K562 (cell line): Measurements from ENCODE around the gene ECM2. TPM values are rescaled to one million over a fixed set of nuclear protein-coding genes. Genes with fewer than 3 reads are reported as not detected.

Source experiments
- ATAC-seq: fragments of 200-7000 bp; cut with Tn5 transposase; 3 replicates; pipeline ENCODE4 v1.9.1; 2020; ENCODE audit warnings: moderate library complexity
- BruUV-seq: library from RNA; stranded (reverse); fragments of 400-500 nt; replicated peaks from 2 replicates; lab custom pipeline; 2021; lab: Mats Ljungman, UMichigan
- CTCF ChIA-PET: fragments of 300-600 bp; formaldehyde crosslinking; extraction: SDS; loops from one replicate; lab custom pipeline; 2021; ENCODE audit warnings: low intra/inter-chr PET ratio; lab: Yijun Ruan, JAX
- POLR2A ChIA-PET: fragments of 300-600, 350-650 bp; sonication (Branson Sonifier 250); formaldehyde crosslinking; extraction: SDS; loops from one replicate; lab custom pipeline; 2021; ENCODE audit warnings: antibody characterized with exemption, inconsistent platforms; lab: Yijun Ruan, JAX
- DNase-seq, 4 experiments: peaks; one replicate each; pipeline versions ENCODE4 v3.0.0 to v3.0.0-alpha.2; 2011 to 2018; ENCODE audit warnings: low spot score in 3 of 4, mixed read lengths in 3 of 4; ENCODE audit errors: extremely low read depth in 1 of 4
- FAIRE-seq: peaks from 2 replicates; lab custom pipeline; 2011; peaks lifted over from hg19 to GRCh38; lab: Jason Lieb, UNC
- H2AFZ ChIP-seq: 2 replicates; pipeline ENCODE4 v1.6.0; 2011; ENCODE audit warnings: low read depth, low read length, control low read depth, inconsistent platforms
- H3K27ac ChIP-seq: fragments of 200-600 bp; 3 replicates; pipeline ENCODE4 v1.8.0; 2011; ENCODE audit warnings: low read depth, mild to moderate bottlenecking, control low read depth, inconsistent platforms, low read length, moderate library complexity, mixed read lengths; ENCODE audit errors: extremely low read depth
- H3K27me3 ChIP-seq, 2 experiments: fragments of 300-600 bp in 1 of 2; 2 replicates in 1 of 2; 3 replicates in 1 of 2; pipeline versions ENCODE4 v1.6.0 to v1.8.0; 2011; ENCODE audit warnings: inconsistent platforms in 2 of 2, low read length in 2 of 2, mild to moderate bottlenecking in 1 of 2, mixed read lengths in 1 of 2, moderate library complexity in 1 of 2; ENCODE audit not compliant: control insufficient read depth in 2 of 2, insufficient read depth in 2 of 2
- H3K36me3 ChIP-seq: fragments of 300-600 bp; 3 replicates; pipeline ENCODE4 v1.8.0; 2011; ENCODE audit warnings: mild to moderate bottlenecking, low read length, inconsistent platforms; ENCODE audit not compliant: control insufficient read depth, insufficient read depth
- H3K4me1 ChIP-seq, 2 experiments: fragments of 200-600 bp in 1 of 2; replicated peaks in 1 of 2; 2 replicates in 1 of 2; 3 replicates in 1 of 2; pipeline versions ENCODE4 v1.5.1 to v1.8.0; 2011; ENCODE audit warnings: inconsistent platforms in 2 of 2, low read length in 2 of 2, mild to moderate bottlenecking in 1 of 2, mixed read lengths in 1 of 2, moderate library complexity in 1 of 2; ENCODE audit not compliant: control insufficient read depth in 2 of 2, insufficient read depth in 2 of 2
- H3K4me2 ChIP-seq: 2 replicates; pipeline ENCODE4 v1.6.1; 2011; ENCODE audit warnings: low read length, control low read depth, inconsistent platforms, mixed read lengths; ENCODE audit not compliant: insufficient read depth
- H3K4me3 ChIP-seq: fragments of 200-600 bp; sonication (generic), shearing (Covaris generic); 2 replicates; pipeline ENCODE4 v1.5.1; 2016; ENCODE audit warnings: control low read depth, inconsistent platforms
- H3K79me2 ChIP-seq: fragments of 200-600 bp; 3 replicates; pipeline ENCODE4 v1.8.0; 2011; ENCODE audit warnings: low read length, inconsistent platforms; ENCODE audit not compliant: control insufficient read depth, insufficient read depth
- H3K9ac ChIP-seq, 2 experiments: 2 replicates each; pipeline versions ENCODE4 v1.6.0 to v1.6.1; 2011; ENCODE audit warnings: low read depth in 2 of 2, low read length in 2 of 2, control low read depth in 1 of 2, inconsistent platforms in 1 of 2, mild to moderate bottlenecking in 1 of 2, mixed read lengths in 1 of 2; ENCODE audit not compliant: insufficient read depth in 1 of 2
- H3K9me1 ChIP-seq: one replicate; pipeline ENCODE4 v1.6.0; 2011; ENCODE audit warnings: inconsistent platforms, mild to moderate bottlenecking, low read length, moderate library complexity; ENCODE audit not compliant: control insufficient read depth, insufficient read depth
- H3K9me3 ChIP-seq: replicated peaks from 2 replicates; pipeline ENCODE4 v1.5.1; 2011; ENCODE audit warnings: low read depth, low read length, inconsistent platforms; ENCODE audit not compliant: control insufficient read depth, insufficient read depth
- H4K20me1 ChIP-seq: replicated peaks from 2 replicates; pipeline ENCODE4 v1.6.1; 2011; ENCODE audit warnings: low read length, inconsistent platforms, mixed read lengths; ENCODE audit not compliant: control insufficient read depth, insufficient read depth
- E2F3 ChIP-seq: fragments of 250-450 bp; sonication (Bioruptor Pico); IDR thresholded peaks from 2 replicates; pipeline ENCODE4 v1.4.0; 2020; ENCODE audit warnings: mild to moderate bottlenecking
- MAX ChIP-seq: sonication (generic); formaldehyde crosslinking; IDR thresholded peaks from 2 replicates; pipeline ENCODE4 v1.9.0; 2022; ENCODE audit warnings: mild to moderate bottlenecking, missing genetic modification reagents
- RBM25 ChIP-seq: fragments of 200-400 bp; formaldehyde crosslinking; IDR thresholded peaks from 2 replicates; pipeline ENCODE4 v1.6.1; 2018; ENCODE audit warnings: low read length, low read depth, moderate library complexity; ENCODE audit not compliant: severe bottlenecking
- ZNF507 ChIP-seq: conservative IDR thresholded peaks from 2 replicates; pipeline ENCODE4 v1.6.1; 2017; ENCODE audit warnings: missing genetic modification characterization, missing compliant biosample characterization
- WGBS: fragments of 100-300 bp; shearing (Covaris generic); methylation state at CpG from one replicate; pipeline ENCODE4 v1.1.6; 2016; ENCODE audit warnings: low coverage, mixed read lengths; ENCODE audit not compliant: insufficient coverage; ENCODE audit errors: missing lambda C conversion rate; 5-methylcytosine and 5-hydroxymethylcytosine counted together
- in situ Hi-C: fragments of 300-500 bp; cut with MboI; formaldehyde crosslinking; loops from 4 replicates; pipeline ENCODE4 v1.15.0; 2018; ENCODE audit warnings: inconsistent platforms, mixed read lengths
- intact Hi-C: fragments of 100-400 bp; cut with micrococcal nuclease; formaldehyde crosslinking; loops from 2 replicates; pipeline ENCODE4 v1.14.2; 2022
- polyA plus RNA-seq, 8 experiments: library from polyadenylated mRNA; depleted of rRNA in 4 of 8; stranded (reverse) in 5 of 8; unstranded in 3 of 8; fragments of >200 nt; fragmentation: Nextera tagmentation in 2 of 8; fragmentation: Illumina TruSeq in 1 of 8; extraction: Ambion mirVana in 2 of 8; extraction: Trizol in 1 of 8; gene quantifications; 2 replicates each; pipeline versions ENCODE4 v1.2.1 to v1.2.3, GENCODE V29; 2011 to 2014; ENCODE audit warnings: inconsistent platforms in 1 of 8, missing spikeins in 1 of 8
- total RNA-seq, 7 experiments: library from RNA; depleted of rRNA in 6 of 7; stranded (reverse); fragments of >200 nt in 6 of 7; fragmentation: Illumina TruSeq in 2 of 7; extraction: Trizol in 2 of 7; gene quantifications; 2 replicates each; pipeline versions ENCODE4 v1.2.1 to v1.2.3, GENCODE V29; 2011 to 2021; ENCODE audit warnings: low replicate concordance in 1 of 7

The ECM2 gene
- total and polyA plus RNA-seq, 9 of the 15 experiments (the other 6 are each of a cell fraction or from before 2014, with no cell fraction given), result 0.03 to 0.07 TPM; not detected in 7

GRCh38 chr9:92530893-92531292 is 4.9 kb downstream of the ECM2 start:
- Histone ChIP-seq H3K36me3 (no peaks in the 10 kb centered on the region), H3K27ac (no peak overlapping the region), H3K4me2 (no peak overlapping the region), H3K79me2 (no peaks in the 10 kb centered on the region), H4K20me1 (no peaks in the 10 kb centered on the region), H2AFZ (no peak overlapping the region), H3K9ac (no peak overlapping the region), H3K27me3 (no peaks in the 10 kb centered on the region), H3K9me3 (no peaks in the 10 kb centered on the region), H3K4me1 (no peaks in the 10 kb centered on the region), H3K4me3 (no peak overlapping the region), H3K9me1 (no peaks in the 10 kb centered on the region)
- intact Hi-C loops, result no loop called here
- TF ChIP-seq ZNF507 (tag), result peak; percentile 93
- TF ChIP-seq E2F3, result no peak
- ChIA-PET CTCF (no interaction called here), POLR2A (no interaction called here)
- FAIRE-seq, result no peak
- ATAC-seq, result no peak
- DNase-seq, result no peak
- no TSS peak for BruUV-seq
- in situ Hi-C loops, result no loop called here

- no peak overlapping the region for H3K27ac ChIP-seq
- DNase-seq (no peak), FAIRE-seq (no peak), ATAC-seq (no peak)
- H3K4me2 ChIP-seq, result no peak overlapping the region
- BruUV-seq, result no TSS peak
- ChIA-PET POLR2A (no interaction called here), CTCF (no interaction called here)
- intact Hi-C loops, result no loop called here
- no peak overlapping the region for H3K9ac ChIP-seq
- H3K4me3 ChIP-seq, result no peak overlapping the region
- no peaks in the 10 kb centered on the region for H4K20me1 ChIP-seq
- H3K9me3 ChIP-seq, result no peaks in the 10 kb centered on the region
- H3K79me2 ChIP-seq, result no peaks in the 10 kb centered on the region
- no peaks in the 10 kb centered on the region for H3K36me3 ChIP-seq
- H3K27me3 ChIP-seq, result no peaks in the 10 kb centered on the region
- H3K9me1 ChIP-seq, result no peaks in the 10 kb centered on the region
- TF ChIP-seq MAX (CRISPR knock-in tag) (no peak), RBM25 (peak; percentile 95)
- 46% methylated on average over 3 of the region's 3 CpGs for WGBS
- H2AFZ ChIP-seq, result no peak overlapping the region
- peaks cover 0 to 2% of the 10 kb centered on the region in 2 experiments; a peak in 4 of 5 replicates for H3K4me1 ChIP-seq
- in situ Hi-C loops, result no loop called here
Observed at GRCh38 chr9:92529124-92529523, 6.7 kb downstream of the ECM2 start.
